Skeletal muscle tissue (tissue), 4 donors: ENCODE data around the gene PRM2. TPM values are rescaled to one million over a fixed set of nuclear protein-coding genes. Genes with fewer than 3 reads are reported as not detected.

Experiments
- H3K27ac ChIP-seq: one replicate; pipeline ENCODE4 v1.7.0; 2013; ENCODE audit warnings: mild to moderate bottlenecking, low read depth, low read length, inconsistent platforms
- H3K27me3 ChIP-seq, 3 donors: one replicate each; pipeline ENCODE4 v1.7.0; 2013; ENCODE audit warnings: low read length in 3 of 3; ENCODE audit not compliant: control insufficient read depth in 3 of 3, insufficient read depth in 3 of 3
- H3K36me3 ChIP-seq, 3 donors: one replicate each; pipeline ENCODE4 v1.7.0; 2013; ENCODE audit warnings: low read length in 3 of 3; ENCODE audit not compliant: control insufficient read depth in 3 of 3, insufficient read depth in 3 of 3
- H3K4me1 ChIP-seq, 3 donors: one replicate each; pipeline ENCODE4 v1.7.0; 2013; ENCODE audit warnings: low read length in 3 of 3, mild to moderate bottlenecking in 3 of 3; ENCODE audit not compliant: control insufficient read depth in 3 of 3, insufficient read depth in 3 of 3
- H3K4me3 ChIP-seq, 3 donors: one replicate each; pipeline ENCODE4 v1.7.0; 2013; ENCODE audit warnings: low read length in 3 of 3
- H3K9ac ChIP-seq, 3 donors: one replicate each; pipeline ENCODE4 v1.7.0; 2013; ENCODE audit warnings: low read length in 3 of 3, mild to moderate bottlenecking in 3 of 3, moderate library complexity in 2 of 3, low read depth in 1 of 3
- H3K9me3 ChIP-seq, 3 donors: one replicate each; pipeline ENCODE4 v1.7.0; 2013; ENCODE audit warnings: low read length in 3 of 3; ENCODE audit not compliant: control insufficient read depth in 3 of 3
- total RNA-seq: library from RNA; depleted of rRNA; stranded (reverse); fragments of >200 nt; gene quantifications from one replicate; pipeline ENCODE4 v1.2.3, GENCODE V29; 2014
- donor health status: Osteomylitis.

PRM2 gene
- total RNA-seq, 1 donor from 2014 or later, result not detected

DNA sequence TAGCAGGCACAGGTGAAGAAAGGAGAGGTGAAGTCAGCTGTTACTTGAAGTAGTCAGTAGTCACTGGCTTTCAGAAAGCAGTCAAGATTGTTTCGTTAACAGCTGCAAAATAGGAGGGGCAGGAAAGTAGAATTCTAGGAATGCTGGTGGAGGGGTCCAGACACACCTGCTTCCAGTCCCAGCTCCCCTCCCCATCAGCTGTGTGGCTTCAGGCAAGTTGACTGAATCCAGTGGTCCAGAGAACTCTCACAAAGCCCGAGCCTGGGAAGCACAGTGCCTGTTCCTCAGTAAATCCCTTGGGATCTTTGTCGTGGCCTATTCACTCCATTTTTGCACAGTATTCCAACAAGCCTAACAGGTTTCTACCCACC lies 15.7 kb downstream of the PRM2 start:
- no peaks in the 10 kb centered on the region for H3K36me3 ChIP-seq
- H3K4me1 ChIP-seq, result peaks cover 15 to 24% (median 19%) of the 10 kb centered on the region in 3 donors
- H3K27me3 ChIP-seq, result no peaks in the 10 kb centered on the region
- no peak overlapping the region for H3K9ac ChIP-seq
- H3K4me3 ChIP-seq, result no peak overlapping the region
- H3K9me3 ChIP-seq, result no peaks in the 10 kb centered on the region
- no peak overlapping the region for H3K27ac ChIP-seq

DNA sequence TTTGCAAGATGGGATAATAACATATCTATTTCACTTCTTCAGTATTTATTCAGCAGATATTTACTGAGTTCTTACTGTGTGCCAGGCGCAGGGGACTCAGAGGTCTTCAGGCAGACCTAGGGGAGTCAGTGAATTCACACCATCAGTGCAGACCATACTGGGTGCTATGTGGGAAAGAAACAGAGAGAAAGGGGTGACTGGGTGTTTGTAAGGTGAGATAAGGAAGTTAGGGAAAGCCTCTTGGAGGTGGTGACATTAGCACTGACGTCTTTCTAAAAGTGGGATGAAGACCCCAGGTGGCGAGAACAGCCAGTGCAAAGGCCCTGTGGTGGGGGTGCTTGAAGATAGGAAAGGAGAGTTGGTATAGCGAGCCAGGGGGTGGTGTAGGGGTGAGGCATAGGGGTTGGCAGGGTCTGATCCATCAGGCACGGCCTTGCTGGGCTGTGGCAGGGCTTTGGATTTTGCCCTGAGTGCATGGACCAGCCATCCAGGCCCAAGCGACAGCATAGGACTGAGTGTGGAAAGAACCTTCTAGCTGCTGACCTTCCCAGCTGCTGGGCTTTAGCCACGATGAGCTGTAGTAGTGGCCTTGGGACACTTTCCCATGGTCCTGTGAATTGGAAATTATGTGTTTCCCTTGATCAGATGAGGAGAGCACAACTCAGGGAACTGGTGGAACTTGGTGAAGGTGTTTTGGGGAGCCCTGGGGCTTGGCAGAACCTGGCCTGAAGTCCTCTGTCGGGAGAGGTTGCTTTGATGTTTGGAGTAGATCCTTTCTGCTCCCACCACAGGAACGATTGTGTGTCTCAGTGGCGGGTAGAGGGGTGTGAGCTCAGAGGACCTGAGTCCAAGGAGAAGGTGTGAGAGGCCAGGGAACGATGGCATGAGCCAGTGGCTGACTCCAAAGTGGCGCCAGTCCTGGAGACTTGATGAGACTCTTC lies 16.4 kb downstream of the PRM2 start:
- Histone ChIP-seq H3K4me1 (peaks cover 15 to 25% (median 21%) of the 10 kb centered on the region in 3 donors), H3K27me3 (no peaks in the 10 kb centered on the region), H3K27ac (no peak overlapping the region), H3K36me3 (no peaks in the 10 kb centered on the region), H3K9ac (no peak overlapping the region), H3K4me3 (no peak overlapping the region), H3K9me3 (no peaks in the 10 kb centered on the region)

DNA sequence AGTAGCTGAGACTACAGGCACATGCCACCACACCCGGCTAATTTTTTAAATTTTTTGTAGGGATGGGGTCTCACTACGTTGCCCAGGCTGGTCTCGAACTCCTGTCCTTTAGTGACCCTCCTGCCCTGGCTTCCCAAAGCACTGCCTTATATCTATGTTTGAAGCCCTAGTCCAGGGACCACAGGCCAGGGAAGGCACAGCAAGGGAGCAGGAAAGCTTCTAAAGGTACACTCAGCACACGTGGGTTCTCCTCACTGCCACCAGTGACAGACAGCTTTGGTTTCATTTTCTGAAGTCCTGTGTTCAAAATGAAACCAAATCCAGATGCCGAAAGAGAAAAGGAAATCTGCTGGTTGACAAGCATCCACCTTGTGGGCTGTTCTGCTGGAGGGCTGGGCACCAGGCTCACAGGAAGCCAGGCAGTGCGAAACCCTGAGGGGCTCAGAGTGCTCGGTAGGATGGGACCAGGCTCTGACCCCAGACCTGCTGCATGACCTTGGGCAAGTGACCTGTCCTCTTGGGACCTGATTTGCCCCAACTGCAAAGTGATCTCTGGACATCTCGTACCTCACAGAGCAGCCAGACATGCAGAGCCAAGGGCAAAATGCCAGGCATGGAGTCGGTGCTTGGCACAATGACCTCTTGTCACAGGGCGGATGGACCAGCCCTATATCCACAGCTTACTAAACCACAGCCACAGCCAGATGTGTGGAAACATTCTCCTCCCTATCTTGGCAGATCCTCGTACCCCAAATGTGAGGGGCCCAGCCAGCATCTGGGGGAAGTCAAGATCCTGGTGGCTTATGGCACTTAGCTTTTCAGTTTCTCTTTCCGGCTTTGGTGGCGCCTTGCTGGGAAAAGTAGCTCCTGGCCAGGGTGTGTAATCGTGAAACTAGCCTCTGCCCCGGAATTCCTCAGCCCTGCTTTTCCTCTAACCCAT lies 17.5 kb downstream of the PRM2 start:
- Histone ChIP-seq H3K9ac (peak overlapping the region in 1 of 3 donors; percentile 57), H3K4me3 (peak overlapping the region; percentile 18 to 68 (median 48)), H3K4me1 (peaks cover 18 to 30% (median 26%) of the 10 kb centered on the region in 3 donors), H3K36me3 (no peaks in the 10 kb centered on the region), H3K9me3 (no peaks in the 10 kb centered on the region), H3K27ac (no peak overlapping the region), H3K27me3 (no peaks in the 10 kb centered on the region)

DNA sequence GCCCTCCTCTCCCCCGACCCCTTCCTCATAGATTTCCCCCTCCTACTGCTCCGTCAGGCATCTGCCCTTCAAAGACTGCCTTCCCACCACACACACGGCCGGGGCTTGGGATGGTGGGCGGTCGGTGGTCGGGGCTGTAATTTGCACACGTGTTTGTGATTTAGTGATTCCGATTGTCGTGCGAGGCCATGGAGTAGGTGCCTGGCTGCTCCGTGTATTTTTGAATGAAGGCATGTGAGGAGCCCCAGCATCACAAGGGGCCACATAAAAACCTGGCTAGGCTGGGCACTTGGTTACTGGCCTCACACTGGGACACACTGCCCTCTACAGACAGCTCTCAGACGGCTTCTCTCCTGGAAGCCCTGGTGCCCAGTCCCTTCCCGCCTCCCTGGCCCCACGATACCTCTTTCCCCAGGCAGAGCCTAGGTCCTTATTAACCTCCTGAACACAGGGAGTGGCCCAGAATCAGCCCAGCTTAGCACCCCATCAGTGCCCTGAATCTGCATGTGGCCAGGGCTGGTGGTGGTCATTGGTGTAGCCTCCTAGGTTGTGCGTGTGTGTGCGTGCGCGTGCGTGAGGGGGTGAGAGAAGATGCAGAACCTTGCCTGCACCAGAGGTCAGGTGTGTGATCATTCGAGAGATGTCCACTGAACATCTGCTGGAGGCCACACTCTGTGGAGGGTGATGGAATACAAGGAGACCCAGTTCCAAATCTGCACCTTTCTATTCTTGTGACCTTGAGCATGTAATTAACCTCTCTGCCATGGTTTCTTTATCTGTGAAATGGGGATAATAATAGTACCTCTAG lies 18.9 kb downstream of the PRM2 start:
- Histone ChIP-seq H3K4me3 (peak overlapping the region; percentile 71 to 82 (median 81)), H3K27me3 (no peaks in the 10 kb centered on the region)

DNA sequence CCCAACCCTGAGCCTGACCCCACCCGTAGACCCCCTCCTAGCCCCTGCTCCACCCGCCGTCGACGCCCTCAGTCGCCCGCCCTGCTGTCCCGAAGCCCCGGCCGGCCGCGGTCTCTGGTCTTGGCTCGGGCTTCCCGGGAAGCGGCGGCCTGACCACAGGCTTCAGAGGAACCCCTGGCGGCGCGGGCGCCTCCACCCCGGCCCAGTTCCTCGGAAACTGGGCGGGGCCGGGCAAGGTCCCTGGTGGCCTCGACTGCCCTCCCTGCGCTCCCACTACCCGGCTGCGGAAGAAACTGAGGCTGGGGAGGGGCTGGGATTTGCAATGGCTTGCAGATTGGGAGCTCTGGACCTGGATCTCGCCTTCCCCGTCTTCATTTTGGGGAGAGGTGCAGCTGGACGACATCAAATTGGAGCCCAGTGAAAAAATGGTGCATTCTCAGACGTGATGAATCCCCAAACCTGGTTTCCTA lies 19.6 kb downstream of the PRM2 start:
- Histone ChIP-seq H3K36me3 (no peaks in the 10 kb centered on the region), H3K4me3 (peak overlapping the region; percentile 79 to 82 (median 81)), H3K4me1 (peaks cover 20 to 32% (median 30%) of the 10 kb centered on the region in 3 donors), H3K27ac (peak overlapping the region; percentile 97), H3K9ac (peak overlapping the region; percentile 87 to 95 (median 93)), H3K27me3 (no peaks in the 10 kb centered on the region), H3K9me3 (no peaks in the 10 kb centered on the region)

More for the DNA sequence above, 18.9 kb downstream of the PRM2 start:
- no peaks in the 10 kb centered on the region for H3K9me3 ChIP-seq
- H3K4me1 ChIP-seq, result peaks cover 20 to 32% (median 30%) of the 10 kb centered on the region in 3 donors
- H3K36me3 ChIP-seq, result no peaks in the 10 kb centered on the region
- peak overlapping the region in 2 of 3 donors; percentile 93 to 95 for H3K9ac ChIP-seq
- H3K27ac ChIP-seq, result peak overlapping the region; percentile 97

DNA sequence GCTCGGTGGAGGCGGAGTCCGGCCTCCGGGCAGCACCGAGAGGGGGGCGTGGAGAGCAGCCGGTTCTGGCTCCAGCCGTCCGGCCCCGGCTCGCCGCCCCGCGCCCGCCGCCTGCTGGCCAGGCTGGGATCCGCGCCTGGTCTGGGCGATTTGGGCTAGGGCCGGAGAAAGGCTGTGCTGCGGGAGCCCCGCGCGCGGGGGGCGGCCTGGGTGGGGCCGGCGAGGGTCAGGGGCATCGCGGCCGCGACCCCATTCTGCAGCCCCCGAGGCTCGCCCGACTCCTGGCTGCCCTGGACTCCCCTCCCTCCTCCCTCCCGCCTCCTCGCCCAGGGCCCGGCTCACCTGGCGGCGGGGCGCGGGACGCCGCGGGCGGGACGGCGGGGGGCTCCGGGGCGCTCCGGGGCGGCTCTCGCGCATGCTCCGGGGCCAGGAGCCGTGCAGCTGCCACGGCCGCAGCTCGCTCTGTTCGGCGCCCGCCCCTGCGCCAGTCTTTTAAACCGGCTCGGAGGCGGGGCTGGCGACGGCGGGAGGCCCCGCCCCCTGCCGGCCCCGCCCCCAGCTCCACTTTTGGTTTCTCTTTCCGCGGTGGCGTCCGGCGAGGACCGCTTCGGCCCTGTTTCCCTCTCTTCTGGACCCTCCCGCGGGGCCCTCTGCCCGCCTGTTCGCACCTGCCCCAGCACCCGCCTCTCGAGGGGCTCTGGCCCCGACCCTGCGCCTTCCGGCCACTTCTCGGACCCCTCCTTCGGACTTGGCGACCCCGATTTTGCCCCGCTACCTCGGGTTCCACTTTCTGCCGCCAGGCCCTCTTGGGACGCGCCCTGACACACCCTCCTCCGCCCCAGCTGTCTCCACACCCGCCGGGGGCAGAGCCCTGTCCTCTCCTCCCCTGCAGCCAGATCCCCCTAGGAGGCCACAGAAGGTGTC lies 20.3 kb downstream of the PRM2 start, which contains the start of gene SOCS1:
SOCS1 (minus strand) TSS at position 468 of the 924 bp plus-strand sequence. CDS start 726 bp downstream, outside the sequence.
- Histone ChIP-seq H3K4me1 (peaks cover 20 to 32% (median 30%) of the 10 kb centered on the region in 3 donors), H3K9me3 (no peaks in the 10 kb centered on the region), H3K4me3 (peak within 1 kb of the TSS; percentile 79 to 82 (median 81))

DNA sequence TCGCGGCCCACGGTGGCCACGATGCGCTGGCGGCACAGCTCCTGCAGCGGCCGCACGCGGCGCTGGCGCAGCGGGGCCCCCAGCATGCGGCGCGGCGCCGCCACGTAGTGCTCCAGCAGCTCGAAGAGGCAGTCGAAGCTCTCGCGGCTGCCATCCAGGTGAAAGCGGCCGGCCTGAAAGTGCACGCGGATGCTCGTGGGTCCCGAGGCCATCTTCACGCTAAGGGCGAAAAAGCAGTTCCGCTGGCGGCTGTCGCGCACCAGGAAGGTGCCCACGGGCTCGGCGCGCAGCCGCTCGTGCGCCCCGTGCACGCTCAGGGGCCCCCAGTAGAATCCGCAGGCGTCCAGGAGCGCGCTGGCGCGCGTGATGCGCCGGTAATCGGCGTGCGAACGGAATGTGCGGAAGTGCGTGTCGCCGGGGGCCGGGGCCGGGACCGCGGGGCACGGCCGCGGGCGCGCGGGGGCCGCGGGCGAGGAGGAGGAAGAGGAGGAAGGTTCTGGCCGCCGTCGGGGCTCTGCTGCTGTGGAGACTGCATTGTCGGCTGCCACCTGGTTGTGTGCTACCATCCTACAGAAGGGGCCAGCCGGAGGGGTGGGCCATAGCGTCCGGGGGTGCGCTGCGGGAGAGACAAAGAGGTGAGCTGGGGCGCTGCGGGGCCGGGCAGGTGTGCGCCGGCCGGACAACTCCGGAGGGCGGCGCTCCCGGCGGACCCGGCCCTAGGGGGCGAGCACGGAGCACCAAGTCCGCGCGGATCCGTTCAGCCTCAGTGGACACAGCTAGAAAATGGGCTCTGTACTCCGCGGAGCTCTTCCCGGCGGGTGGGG lies 21.2 kb downstream of the PRM2 start:
- no peaks in the 10 kb centered on the region for H3K27me3 ChIP-seq
- H3K27ac ChIP-seq, result peak overlapping the region; percentile 68
- peak overlapping the region; percentile 48 to 81 (median 71) for H3K4me3 ChIP-seq
- no peaks in the 10 kb centered on the region for H3K36me3 ChIP-seq
- H3K9me3 ChIP-seq, result no peaks in the 10 kb centered on the region
- peak overlapping the region in 2 of 3 donors; percentile 74 to 79 for H3K9ac ChIP-seq
- peaks cover 20 to 32% (median 30%) of the 10 kb centered on the region in 3 donors for H3K4me1 ChIP-seq

More for the DNA sequence above, 20.3 kb downstream of the PRM2 start, which contains the start of gene SOCS1:
- Histone ChIP-seq H3K27me3 (no peaks in the 10 kb centered on the region), H3K9ac (peak within 1 kb of the TSS; percentile 87 to 95 (median 93)), H3K27ac (peak within 1 kb of the TSS; percentile 97), H3K36me3 (no peaks in the 10 kb centered on the region)
